HG02981 (cell line): ENCODE measurements around the gene CES3.
"Not testable (repeated sequence)": the region's sequence is repeated elsewhere in the genome, so short reads cannot be mapped to it uniquely, and the experiment has no call there.

ENCODE experiments used
- ATAC-seq: cut with Tn5 transposase; IDR thresholded peaks from one replicate; pipeline ENCODE4 v1.9.1; 2021; ENCODE audit warnings: mild to moderate bottlenecking, moderate library complexity; ENCODE audit not compliant: unreplicated experiment

Gene CES3

GRCh38 chr16:66944971-66945370, 16.1 kb upstream of the CES3 start:
- not testable (repeated sequence) for ATAC-seq

GRCh38 chr16:66945939-66946338, 15.1 kb upstream of the CES3 start:
- no peak for ATAC-seq

- no peak for ATAC-seq
These were observed 14.5 kb upstream of the CES3 start for GRCh38 chr16:66946541-66946940.

GRCh38 chr16:66946974-66947301, 14.1 kb upstream of the CES3 start:
- no peak for ATAC-seq

- peak; percentile 62 for ATAC-seq
These were observed 13.6 kb upstream of the CES3 start for GRCh38 chr16:66947302-66948065.

GRCh38 chr16:66948134-66948836, 12.8 kb upstream of the CES3 start:
- ATAC-seq = no peak

- ATAC-seq = no peak
These were observed 12.2 kb upstream of the CES3 start for GRCh38 chr16:66948837-66949225.

GRCh38 chr16:66949472-66949871, 11.6 kb upstream of the CES3 start:
- ATAC-seq = no peak

GRCh38 chr16:66950437-66950836, 10.6 kb upstream of the CES3 start:
- no peak for ATAC-seq

GRCh38 chr16:66950971-66951790, 9.9 kb upstream of the CES3 start:
- ATAC-seq = no peak

- ATAC-seq = no peak
These were observed 8.5 kb upstream of the CES3 start for GRCh38 chr16:66952430-66953110.

GRCh38 chr16:66953462-66954096, 7.5 kb upstream of the CES3 start:
- no peak for ATAC-seq

- no peak for ATAC-seq
These were observed 6.9 kb upstream of the CES3 start for GRCh38 chr16:66954097-66954659.

GRCh38 chr16:66955363-66956153, 5.5 kb upstream of the CES3 start:
- ATAC-seq = not testable (repeated sequence)

- not testable (repeated sequence) for ATAC-seq
These were observed 5.0 kb upstream of the CES3 start for GRCh38 chr16:66956154-66956457.

- no peak for ATAC-seq
These were observed 2.0 kb upstream of the CES3 start for GRCh38 chr16:66958857-66959703.

- no peak for ATAC-seq
These were observed 1.3 kb upstream of the CES3 start for GRCh38 chr16:66959704-66960161.

GRCh38 chr16:66960270-66960669, 796 bp upstream of the CES3 start:
- ATAC-seq = no peak

GRCh38 chr16:66961914-66962313, 848 bp downstream of the CES3 start:
- no peak for ATAC-seq
